SK-N-SH treated with all-trans-retinoic acid at 6 μM for 48 hours (cell line): Measurements from ENCODE around the gene GCC1.

Experiments
- ATAC-seq: fragments of 200-7000 bp; cut with Tn5 transposase; 3 replicates; pipeline ENCODE4 v1.9.1; 2020; ENCODE audit warnings: mild to moderate bottlenecking, moderate library complexity
- ARNTL ChIP-seq: fragments of 450-650 bp; formaldehyde crosslinking; IDR thresholded peaks from 2 replicates; pipeline ENCODE4 v1.5.0; 2020; ENCODE audit warnings: low read depth, mild to moderate bottlenecking, moderate library complexity, borderline replicate concordance
- BACH2 ChIP-seq: fragments of 250-450 bp; sonication (Bioruptor Pico); IDR thresholded peaks from 2 replicates; pipeline ENCODE4 v1.9.0; 2021; ENCODE audit warnings: mild to moderate bottlenecking, borderline replicate concordance
- CSDC2 ChIP-seq: fragments of 250-450 bp; sonication (Bioruptor Pico); IDR thresholded peaks from 2 replicates; pipeline ENCODE4 v1.5.0; 2020; ENCODE audit warnings: mild to moderate bottlenecking, moderate library complexity
- ESRRG ChIP-seq: fragments of 250-450 bp; sonication (Bioruptor Pico); IDR thresholded peaks from 2 replicates; pipeline ENCODE4 v1.6.1; 2021; ENCODE audit warnings: mild to moderate bottlenecking
- GLIS3 ChIP-seq: fragments of 250-450 bp; sonication (Bioruptor Pico); IDR thresholded peaks from 2 replicates; pipeline ENCODE4 v1.5.0; 2020; ENCODE audit warnings: mild to moderate bottlenecking, moderate library complexity
- OSR1 ChIP-seq: fragments of 250-450 bp; sonication (Bioruptor Pico); IDR thresholded peaks from 2 replicates; pipeline ENCODE4 v1.8.0; 2022; ENCODE audit warnings: moderate library complexity, mild to moderate bottlenecking, inconsistent platforms
- PATZ1 ChIP-seq: fragments of 250-450 bp; sonication (Bioruptor Pico); IDR thresholded peaks from 2 replicates; pipeline ENCODE4 v1.8.0; 2020; ENCODE audit warnings: mild to moderate bottlenecking, moderate library complexity, borderline replicate concordance
- PPARA ChIP-seq: fragments of 250-450 bp; sonication (Bioruptor Pico); IDR thresholded peaks from 2 replicates; pipeline ENCODE4 v1.5.0; 2020; ENCODE audit warnings: mild to moderate bottlenecking, borderline replicate concordance
- SNAI2 ChIP-seq: fragments of 250-450 bp; sonication (Bioruptor Pico); IDR thresholded peaks from 2 replicates; pipeline ENCODE4 v1.5.0; 2020; ENCODE audit warnings: mild to moderate bottlenecking, moderate library complexity
- TCF4 ChIP-seq: fragments of 250-450 bp; sonication (Bioruptor Pico); IDR thresholded peaks from 2 replicates; pipeline ENCODE4 v1.8.0; 2021; ENCODE audit warnings: mild to moderate bottlenecking, moderate library complexity, borderline replicate concordance
- TOX ChIP-seq: fragments of 250-450 bp; sonication (Bioruptor Pico); IDR thresholded peaks from 2 replicates; pipeline ENCODE4 v1.8.0; 2021; ENCODE audit warnings: mild to moderate bottlenecking, moderate library complexity, borderline replicate concordance
- TSHZ2 ChIP-seq: fragments of 250-450 bp; sonication (Bioruptor Pico); IDR thresholded peaks from 2 replicates; pipeline ENCODE4 v1.5.0; 2020; ENCODE audit warnings: mild to moderate bottlenecking, moderate library complexity
- ZC3H10 ChIP-seq: fragments of 250-450 bp; sonication (Bioruptor Pico); IDR thresholded peaks from 2 replicates; pipeline ENCODE4 v1.5.1; 2021; ENCODE audit warnings: mild to moderate bottlenecking, moderate library complexity
- ZFP3 ChIP-seq: fragments of 250-450 bp; sonication (Bioruptor Pico); IDR thresholded peaks from 2 replicates; pipeline ENCODE4 v1.5.0; 2020; ENCODE audit warnings: mild to moderate bottlenecking, moderate library complexity
- ZNF565 ChIP-seq: fragments of 450-650 bp; formaldehyde crosslinking; conservative IDR thresholded peaks from 2 replicates; pipeline ENCODE4 v1.5.0; 2020; ENCODE audit warnings: low read depth, mild to moderate bottlenecking, moderate library complexity
- ZNF70 ChIP-seq: fragments of 450-650 bp; formaldehyde crosslinking; IDR thresholded peaks from 2 replicates; pipeline ENCODE4 v1.5.0; 2020; ENCODE audit warnings: mild to moderate bottlenecking, moderate library complexity
- ZNF8 ChIP-seq: fragments of 450-650 bp; formaldehyde crosslinking; IDR thresholded peaks from 2 replicates; pipeline ENCODE4 v1.5.0; 2020; ENCODE audit warnings: mild to moderate bottlenecking, moderate library complexity
- TF ChIP-seq, protein P1 (sequence below): fragments of 250-450 bp; sonication (Bioruptor Pico); IDR thresholded peaks from 2 replicates; pipeline ENCODE4 v1.5.1; 2021; ENCODE audit warnings: mild to moderate bottlenecking, moderate library complexity
- TF ChIP-seq, protein P2 (sequence below): fragments of 250-450 bp; sonication (Bioruptor Pico); IDR thresholded peaks from 2 replicates; pipeline ENCODE4 v1.8.0; 2021; ENCODE audit warnings: low read depth, mild to moderate bottlenecking, moderate library complexity, borderline replicate concordance
- TF ChIP-seq, protein P3 (sequence below): fragments of 250-450 bp; sonication (Bioruptor Pico); IDR thresholded peaks from 2 replicates; pipeline ENCODE4 v1.5.1; 2020; ENCODE audit warnings: low read depth, mild to moderate bottlenecking, moderate library complexity

GCC1 gene

DNA sequence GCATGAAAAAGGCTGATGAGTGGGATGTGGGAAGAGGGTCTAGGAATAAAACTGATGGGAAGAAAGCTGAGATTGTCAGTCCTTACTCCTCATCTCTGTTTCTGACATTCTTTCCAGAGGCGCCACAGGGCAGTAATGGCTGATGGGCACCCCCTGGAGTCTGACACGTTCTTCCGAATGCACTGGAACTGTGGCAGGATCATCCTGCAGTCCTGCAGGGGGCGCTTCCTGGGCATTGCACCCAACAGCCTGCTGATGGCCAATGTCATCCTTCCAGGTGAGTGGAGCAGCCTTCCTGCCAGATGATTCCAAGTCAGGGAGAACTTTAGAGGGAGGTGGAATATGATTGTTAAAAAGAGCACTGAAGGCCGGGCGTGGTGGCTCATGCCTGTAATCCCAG lies 12.9 kb upstream of the GCC1 start:
- TF ChIP-seq ZC3H10 (CRISPR knock-in tag) = no peak
- TF ChIP-seq, protein P1, sequence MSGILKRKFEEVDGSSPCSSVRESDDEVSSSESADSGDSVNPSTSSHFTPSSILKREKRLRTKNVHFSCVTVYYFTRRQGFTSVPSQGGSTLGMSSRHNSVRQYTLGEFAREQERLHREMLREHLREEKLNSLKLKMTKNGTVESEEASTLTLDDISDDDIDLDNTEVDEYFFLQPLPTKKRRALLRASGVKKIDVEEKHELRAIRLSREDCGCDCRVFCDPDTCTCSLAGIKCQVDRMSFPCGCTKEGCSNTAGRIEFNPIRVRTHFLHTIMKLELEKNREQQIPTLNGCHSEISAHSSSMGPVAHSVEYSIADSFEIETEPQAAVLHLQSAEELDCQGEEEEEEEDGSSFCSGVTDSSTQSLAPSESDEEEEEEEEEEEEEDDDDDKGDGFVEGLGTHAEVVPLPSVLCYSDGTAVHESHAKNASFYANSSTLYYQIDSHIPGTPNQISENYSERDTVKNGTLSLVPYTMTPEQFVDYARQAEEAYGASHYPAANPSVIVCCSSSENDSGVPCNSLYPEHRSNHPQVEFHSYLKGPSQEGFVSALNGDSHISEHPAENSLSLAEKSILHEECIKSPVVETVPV (CRISPR knock-in tag) = no peak
- TF ChIP-seq ESRRG (CRISPR knock-in tag) = no peak
- TF ChIP-seq ZFP3 (CRISPR knock-in tag) = no peak
- TF ChIP-seq OSR1 = no peak
- TF ChIP-seq, protein P2, sequence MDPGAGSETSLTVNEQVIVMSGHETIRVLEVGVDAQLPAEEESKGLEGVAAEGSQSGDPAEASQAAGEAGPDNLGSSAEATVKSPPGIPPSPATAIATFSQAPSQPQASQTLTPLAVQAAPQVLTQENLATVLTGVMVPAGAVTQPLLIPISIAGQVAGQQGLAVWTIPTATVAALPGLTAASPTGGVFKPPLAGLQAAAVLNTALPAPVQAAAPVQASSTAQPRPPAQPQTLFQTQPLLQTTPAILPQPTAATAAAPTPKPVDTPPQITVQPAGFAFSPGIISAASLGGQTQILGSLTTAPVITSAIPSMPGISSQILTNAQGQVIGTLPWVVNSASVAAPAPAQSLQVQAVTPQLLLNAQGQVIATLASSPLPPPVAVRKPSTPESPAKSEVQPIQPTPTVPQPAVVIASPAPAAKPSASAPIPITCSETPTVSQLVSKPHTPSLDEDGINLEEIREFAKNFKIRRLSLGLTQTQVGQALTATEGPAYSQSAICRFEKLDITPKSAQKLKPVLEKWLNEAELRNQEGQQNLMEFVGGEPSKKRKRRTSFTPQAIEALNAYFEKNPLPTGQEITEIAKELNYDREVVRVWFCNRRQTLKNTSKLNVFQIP (CRISPR knock-in tag) = no peak
- TF ChIP-seq ZNF70 (CRISPR knock-in tag) = no peak
- TF ChIP-seq TSHZ2 = no peak
- ATAC-seq = peak; percentile 54

GRCh38 chr7:127595737-127596136 lies 10.3 kb upstream of the GCC1 start:
- ATAC-seq = no peak

GRCh38 chr7:127594490-127594889 lies 9.1 kb upstream of the GCC1 start:
- TF ChIP-seq ARNTL (CRISPR knock-in tag) (no peak), SNAI2 (CRISPR knock-in tag) (no peak), CSDC2 (CRISPR knock-in tag) (no peak), BACH2 (no peak), PPARA (CRISPR knock-in tag) (no peak), OSR1 (no peak), ZNF565 (CRISPR knock-in tag) (no peak)
- TF ChIP-seq, protein P2 (CRISPR knock-in tag) = no peak
- ATAC-seq = no peak

More at GRCh38 chr7:127595737-127596136, 10.3 kb upstream of the GCC1 start:
- TF ChIP-seq SNAI2 (CRISPR knock-in tag) = no peak

GRCh38 chr7:127592550-127592949 lies 7.2 kb upstream of the GCC1 start:
- no peak for ATAC-seq
- TF ChIP-seq PATZ1 (CRISPR knock-in tag) = no peak
- no peak for TF ChIP-seq ARNTL (CRISPR knock-in tag)
- TF ChIP-seq CSDC2 (CRISPR knock-in tag) = no peak
- TF ChIP-seq GLIS3 (CRISPR knock-in tag) = no peak
- TF ChIP-seq OSR1 = no peak
- TF ChIP-seq, protein P2 (CRISPR knock-in tag) = no peak
- no peak for TF ChIP-seq ZNF70 (CRISPR knock-in tag)
- TF ChIP-seq ZNF8 (CRISPR knock-in tag) = no peak
- TF ChIP-seq, protein P3, sequence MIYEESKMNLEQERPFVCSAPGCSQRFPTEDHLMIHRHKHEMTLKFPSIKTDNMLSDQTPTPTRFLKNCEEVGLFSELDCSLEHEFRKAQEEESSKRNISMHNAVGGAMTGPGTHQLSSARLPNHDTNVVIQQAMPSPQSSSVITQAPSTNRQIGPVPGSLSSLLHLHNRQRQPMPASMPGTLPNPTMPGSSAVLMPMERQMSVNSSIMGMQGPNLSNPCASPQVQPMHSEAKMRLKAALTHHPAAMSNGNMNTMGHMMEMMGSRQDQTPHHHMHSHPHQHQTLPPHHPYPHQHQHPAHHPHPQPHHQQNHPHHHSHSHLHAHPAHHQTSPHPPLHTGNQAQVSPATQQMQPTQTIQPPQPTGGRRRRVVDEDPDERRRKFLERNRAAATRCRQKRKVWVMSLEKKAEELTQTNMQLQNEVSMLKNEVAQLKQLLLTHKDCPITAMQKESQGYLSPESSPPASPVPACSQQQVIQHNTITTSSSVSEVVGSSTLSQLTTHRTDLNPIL = no peak
- TF ChIP-seq ZFP3 (CRISPR knock-in tag) = no peak
- no peak for TF ChIP-seq PPARA (CRISPR knock-in tag)
- TF ChIP-seq TOX = no peak
- no peak for TF ChIP-seq ZC3H10 (CRISPR knock-in tag)
- no peak for TF ChIP-seq BACH2
- TF ChIP-seq, protein P1 (CRISPR knock-in tag) = no peak
- no peak for TF ChIP-seq TCF4 (CRISPR knock-in tag)
- TF ChIP-seq ZNF565 (CRISPR knock-in tag) = no peak
- TF ChIP-seq, all 23 proteins: peak for 0
